IMR-90 (cell line): Measurements from ENCODE around the gene IL23R.

Source experiments
- BHLHE40 ChIP-seq: fragments of 150-350 bp; IDR thresholded peaks from 2 replicates; pipeline ENCODE4 v1.6.1; 2016; ENCODE audit warnings: mild to moderate bottlenecking, low read depth, low read length
- CEBPB ChIP-seq: IDR thresholded peaks from 2 replicates; pipeline ENCODE4 v1.6.1; 2012; ENCODE audit warnings: low read depth, low read length, improper control_type of control experiment
- CHD1 ChIP-seq: IDR thresholded peaks from 2 replicates; pipeline ENCODE4 v1.6.1; 2012; ENCODE audit warnings: low read depth, low read length, improper control_type of control experiment
- FOS ChIP-seq: fragments of 150-350 bp; IDR thresholded peaks from 2 replicates; pipeline ENCODE4 v1.6.1; 2016; ENCODE audit warnings: low read depth, low read length
- MAFK ChIP-seq: IDR thresholded peaks from 2 replicates; pipeline ENCODE4 v1.6.1; 2012; ENCODE audit warnings: low read depth, low read length, improper control_type of control experiment
- MAZ ChIP-seq: IDR thresholded peaks from 2 replicates; pipeline ENCODE4 v1.6.1; 2012; ENCODE audit warnings: low read depth, mild to moderate bottlenecking, low read length, improper control_type of control experiment, moderate library complexity, borderline replicate concordance
- POLR2A ChIP-seq: IDR thresholded peaks from 2 replicates; pipeline ENCODE4 v1.6.1; 2012; ENCODE audit warnings: mild to moderate bottlenecking, low read depth, low read length
- RAD21 ChIP-seq: IDR thresholded peaks from 2 replicates; pipeline ENCODE4 v1.6.1; 2012; ENCODE audit warnings: low read length, improper control_type of control experiment
- RCOR1 ChIP-seq: IDR thresholded peaks from 2 replicates; pipeline ENCODE4 v1.6.1; 2012; ENCODE audit warnings: mild to moderate bottlenecking, low read length, improper control_type of control experiment; ENCODE audit not compliant: insufficient replicate concordance
- RFX5 ChIP-seq: IDR thresholded peaks from 2 replicates; pipeline ENCODE4 v1.8.0; 2012; ENCODE audit warnings: low read depth, mild to moderate bottlenecking, low read length, moderate library complexity
- SMC3 ChIP-seq: fragments of 150-350 bp; IDR thresholded peaks from 2 replicates; pipeline ENCODE4 v1.6.1; 2016; ENCODE audit warnings: low read depth, mild to moderate bottlenecking, antibody characterized with exemption, low read length, moderate library complexity
- TF ChIP-seq, protein P1 (sequence below): conservative IDR thresholded peaks from 2 replicates; pipeline ENCODE4 v1.5.1; 2012; ENCODE audit warnings: mild to moderate bottlenecking, low read depth, low read length, improper control_type of control experiment
- TF ChIP-seq, protein P2 (sequence below): fragments of 150-350 bp; IDR thresholded peaks from 2 replicates; pipeline ENCODE4 v1.6.1; 2017; ENCODE audit warnings: mild to moderate bottlenecking, antibody characterized with exemption, low read length, low read depth

DNA sequence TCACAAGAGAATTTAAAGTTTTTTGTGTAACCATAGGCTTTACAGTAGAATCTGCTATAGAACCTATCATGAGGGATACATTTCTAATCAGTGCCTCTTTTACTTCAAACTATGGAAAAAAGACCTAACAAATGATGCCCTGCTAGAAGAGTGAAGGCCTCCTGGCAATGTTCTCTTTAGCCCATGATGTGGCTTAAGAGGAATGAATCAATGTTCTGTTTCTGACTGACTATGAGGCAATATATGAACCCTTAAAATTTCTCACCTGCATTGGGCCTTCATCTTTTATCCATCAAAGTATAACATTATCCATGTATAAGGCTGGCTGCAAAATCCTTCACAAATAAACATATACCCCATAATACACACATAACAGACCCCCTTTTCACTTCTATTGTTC lies 75.8 kb downstream of the IL23R start:
- TF ChIP-seq POLR2A = no peak
- TF ChIP-seq, protein P1, sequence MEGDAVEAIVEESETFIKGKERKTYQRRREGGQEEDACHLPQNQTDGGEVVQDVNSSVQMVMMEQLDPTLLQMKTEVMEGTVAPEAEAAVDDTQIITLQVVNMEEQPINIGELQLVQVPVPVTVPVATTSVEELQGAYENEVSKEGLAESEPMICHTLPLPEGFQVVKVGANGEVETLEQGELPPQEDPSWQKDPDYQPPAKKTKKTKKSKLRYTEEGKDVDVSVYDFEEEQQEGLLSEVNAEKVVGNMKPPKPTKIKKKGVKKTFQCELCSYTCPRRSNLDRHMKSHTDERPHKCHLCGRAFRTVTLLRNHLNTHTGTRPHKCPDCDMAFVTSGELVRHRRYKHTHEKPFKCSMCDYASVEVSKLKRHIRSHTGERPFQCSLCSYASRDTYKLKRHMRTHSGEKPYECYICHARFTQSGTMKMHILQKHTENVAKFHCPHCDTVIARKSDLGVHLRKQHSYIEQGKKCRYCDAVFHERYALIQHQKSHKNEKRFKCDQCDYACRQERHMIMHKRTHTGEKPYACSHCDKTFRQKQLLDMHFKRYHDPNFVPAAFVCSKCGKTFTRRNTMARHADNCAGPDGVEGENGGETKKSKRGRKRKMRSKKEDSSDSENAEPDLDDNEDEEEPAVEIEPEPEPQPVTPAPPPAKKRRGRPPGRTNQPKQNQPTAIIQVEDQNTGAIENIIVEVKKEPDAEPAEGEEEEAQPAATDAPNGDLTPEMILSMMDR = no peak
- no peak for TF ChIP-seq MAZ
- no peak for TF ChIP-seq FOS
- no peak for TF ChIP-seq RAD21
- TF ChIP-seq, protein P2, sequence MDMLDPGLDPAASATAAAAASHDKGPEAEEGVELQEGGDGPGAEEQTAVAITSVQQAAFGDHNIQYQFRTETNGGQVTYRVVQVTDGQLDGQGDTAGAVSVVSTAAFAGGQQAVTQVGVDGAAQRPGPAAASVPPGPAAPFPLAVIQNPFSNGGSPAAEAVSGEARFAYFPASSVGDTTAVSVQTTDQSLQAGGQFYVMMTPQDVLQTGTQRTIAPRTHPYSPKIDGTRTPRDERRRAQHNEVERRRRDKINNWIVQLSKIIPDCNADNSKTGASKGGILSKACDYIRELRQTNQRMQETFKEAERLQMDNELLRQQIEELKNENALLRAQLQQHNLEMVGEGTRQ = no peak
- no peak for TF ChIP-seq RCOR1
- no peak for TF ChIP-seq RFX5
- no peak for TF ChIP-seq CEBPB
- no peak for TF ChIP-seq CHD1
- no peak for TF ChIP-seq BHLHE40
- no peak for TF ChIP-seq MAFK
- no peak for TF ChIP-seq SMC3
